HG02610 (cell line): ENCODE data around the gene RYR2.
"Not testable (repeated sequence)": the region's sequence is repeated elsewhere in the genome, so short reads cannot be mapped to it uniquely, and the experiment has no call there.

Source experiments
- ATAC-seq: cut with Tn5 transposase; IDR thresholded peaks from one replicate; pipeline ENCODE4 v1.9.1; 2021; ENCODE audit warnings: mild to moderate bottlenecking, moderate library complexity; ENCODE audit not compliant: unreplicated experiment

The RYR2 gene

GRCh38 chr1:237239248-237239647, 197.3 kb downstream of the RYR2 start:
- no peak for ATAC-seq

GRCh38 chr1:237241038-237241437, 199.1 kb downstream of the RYR2 start:
- no peak for ATAC-seq

- no peak for ATAC-seq
These were observed 202.8 kb downstream of the RYR2 start for GRCh38 chr1:237244778-237245177.

DNA sequence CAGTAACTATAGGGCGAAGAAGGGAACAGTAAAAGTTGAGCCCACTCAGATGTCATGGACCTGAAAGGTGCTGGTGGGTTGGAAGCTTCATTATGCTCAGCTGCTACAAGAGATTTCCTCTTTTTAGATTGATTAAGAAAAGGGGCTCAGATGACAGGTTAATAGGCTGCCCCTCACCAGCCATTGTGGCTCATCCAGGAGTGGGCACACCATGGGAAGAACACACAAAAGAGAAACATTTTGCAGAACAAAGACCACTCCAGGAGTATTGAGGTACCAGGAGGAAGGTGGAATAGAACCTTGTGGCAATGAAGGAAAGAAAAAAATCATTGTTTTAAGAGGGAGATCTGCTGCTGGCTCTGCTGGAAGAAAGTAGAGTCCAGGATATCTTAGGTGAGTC, 205.5 kb downstream of the RYR2 start:
- ATAC-seq, result no peak

DNA sequence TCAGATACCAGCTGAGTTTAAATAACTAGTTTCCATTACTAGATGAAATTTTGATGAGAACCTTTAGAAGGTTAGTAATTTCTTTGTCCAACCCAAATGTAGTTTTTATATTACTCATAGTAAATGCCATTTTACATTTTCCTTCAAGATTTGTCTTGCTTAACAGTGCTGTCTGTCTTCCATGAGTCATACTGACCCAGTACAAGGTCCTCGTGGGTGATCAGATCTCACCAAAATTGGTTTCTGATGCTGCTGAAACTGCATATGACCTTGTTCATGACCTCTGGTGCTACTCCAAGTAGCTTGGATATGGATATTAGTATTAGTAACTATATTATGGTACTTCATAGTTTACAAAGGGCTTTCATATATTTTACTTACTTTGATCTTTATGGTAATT, 207.1 kb downstream of the RYR2 start:
- ATAC-seq, result peak; percentile 68

DNA sequence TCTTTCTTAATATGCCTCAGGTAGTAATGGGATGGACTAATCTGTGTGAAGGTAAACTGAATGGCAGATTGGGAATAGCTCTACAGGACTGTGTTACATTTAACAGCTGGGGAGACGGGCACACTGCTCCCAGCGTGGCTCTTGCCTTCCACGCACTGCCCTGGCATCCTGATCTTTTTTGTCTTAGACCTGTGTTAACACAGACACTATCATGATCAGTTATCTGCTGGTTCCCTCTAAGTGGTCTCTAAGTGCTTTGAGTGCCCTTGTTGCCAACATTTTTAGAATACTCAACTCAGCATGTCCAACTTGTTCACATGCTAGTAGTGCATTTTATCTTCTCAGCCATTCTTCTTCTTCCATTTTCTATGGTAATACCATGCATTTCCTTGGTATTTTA, 208.1 kb downstream of the RYR2 start:
- ATAC-seq, result no peak

- ATAC-seq, result no peak
These were observed 213.1 kb downstream of the RYR2 start for GRCh38 chr1:237255071-237255470.

GRCh38 chr1:237258871-237259270, 216.9 kb downstream of the RYR2 start:
- no peak for ATAC-seq

GRCh38 chr1:237261198-237261597, 219.2 kb downstream of the RYR2 start:
- ATAC-seq, result no peak

DNA sequence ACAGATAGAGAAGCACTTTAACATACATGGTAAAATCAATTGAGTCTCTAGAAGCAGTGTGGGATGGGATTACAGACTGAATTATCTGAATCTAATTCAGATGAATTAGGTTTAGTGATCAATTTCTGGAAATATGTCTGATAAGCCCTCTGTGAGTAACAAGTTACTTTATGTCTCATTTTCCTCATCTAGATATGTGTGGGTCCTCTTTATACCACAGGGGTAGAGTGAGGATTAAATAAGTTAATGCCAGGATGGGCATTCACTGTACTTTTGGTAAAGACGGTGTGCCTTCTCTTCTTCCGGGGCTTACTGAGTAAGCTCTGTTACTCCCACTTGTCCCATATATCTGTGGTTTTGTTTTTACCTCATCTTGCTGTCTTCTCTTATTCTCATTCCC, 225.8 kb downstream of the RYR2 start:
- ATAC-seq, result no peak

- ATAC-seq, result peak; percentile 93
These were observed 228.0 kb downstream of the RYR2 start for GRCh38 chr1:237269938-237270337.

DNA sequence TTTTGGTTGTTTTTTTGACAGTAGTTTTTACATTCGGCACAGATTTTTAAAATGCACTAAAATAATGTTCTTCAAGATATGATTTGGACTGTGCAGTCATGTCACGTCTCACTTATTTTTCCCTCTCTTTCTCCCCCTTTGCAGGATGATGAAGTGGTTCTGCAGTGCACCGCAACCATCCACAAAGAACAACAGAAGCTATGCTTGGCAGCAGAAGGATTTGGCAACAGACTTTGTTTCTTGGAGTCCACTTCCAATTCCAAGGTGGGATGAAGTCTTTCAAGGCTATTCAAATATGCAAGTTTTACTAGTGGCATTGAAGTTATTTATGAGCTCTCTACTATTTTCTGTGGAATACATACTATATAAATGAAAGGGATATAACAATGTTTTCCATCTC, 228.4 kb downstream of the RYR2 start:
- ATAC-seq, result no peak

- not testable (repeated sequence) for ATAC-seq
These were observed 236.0 kb downstream of the RYR2 start for GRCh38 chr1:237277994-237278393.

DNA sequence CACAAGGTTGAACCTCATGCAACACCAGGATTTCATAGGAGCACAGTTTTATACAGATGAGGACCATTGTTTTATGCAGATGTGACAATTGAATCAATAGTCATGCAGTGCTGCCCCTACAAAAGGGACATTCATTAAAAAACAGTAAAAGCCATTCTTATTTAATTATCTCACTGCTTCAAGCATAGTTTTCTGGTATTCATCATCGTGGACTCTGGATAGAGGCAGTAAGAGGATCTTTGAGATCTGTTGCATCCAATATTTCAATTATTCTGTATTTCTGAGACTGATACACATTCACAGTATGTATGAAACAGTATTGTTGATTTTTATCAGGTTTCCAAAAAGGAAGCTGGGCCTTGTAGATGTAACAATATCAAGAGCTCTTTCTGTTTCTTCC, 237.6 kb downstream of the RYR2 start:
- ATAC-seq, result no peak

DNA sequence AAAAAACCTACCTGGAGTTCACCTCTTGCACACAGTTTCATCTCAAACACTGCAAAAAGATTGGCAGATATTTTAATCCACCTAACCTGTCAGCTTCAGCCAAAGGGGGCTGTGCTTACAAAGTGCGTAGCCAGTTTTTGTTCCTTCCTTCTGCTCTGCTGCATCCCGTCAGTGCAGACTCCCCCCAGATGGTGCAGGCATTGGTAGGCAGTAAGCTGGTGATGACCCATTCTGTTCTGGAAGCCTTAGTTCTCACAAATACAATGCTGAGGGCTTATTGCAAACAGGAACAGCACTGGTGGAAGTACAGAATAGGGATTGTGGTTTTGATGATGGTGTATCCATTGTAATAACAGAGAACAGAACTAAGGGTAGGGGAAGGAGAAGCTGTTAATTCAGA, 239.5 kb downstream of the RYR2 start:
- no peak for ATAC-seq

DNA sequence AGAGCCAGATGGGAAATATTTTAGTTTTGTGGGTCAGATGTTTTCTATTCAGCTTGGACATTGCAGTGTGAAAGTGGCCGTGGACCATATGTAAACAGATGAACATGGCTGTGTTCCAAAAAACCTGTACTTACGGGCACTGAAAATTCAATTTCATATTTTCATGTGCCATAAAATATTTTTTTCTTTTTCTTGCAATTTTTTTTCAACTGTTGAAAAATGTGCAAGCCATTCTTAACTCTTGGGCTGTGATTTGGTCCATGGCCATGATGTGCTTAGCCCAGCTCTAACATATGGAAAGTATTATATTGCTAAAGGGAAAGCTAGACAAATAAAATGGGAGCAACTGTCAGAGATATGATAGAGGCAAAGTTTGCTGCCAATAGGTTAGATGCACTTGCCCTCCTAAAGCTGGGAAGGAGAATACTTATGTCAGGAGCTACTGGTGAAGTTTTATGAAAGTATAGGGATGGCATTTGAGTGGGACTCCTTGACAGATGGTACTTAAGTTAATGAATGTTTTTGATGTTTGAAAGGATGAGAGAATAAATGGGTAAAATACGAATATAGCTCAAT, 240.3 kb downstream of the RYR2 start:
- no peak for ATAC-seq

- no peak for ATAC-seq
These were observed 246.0 kb downstream of the RYR2 start for GRCh38 chr1:237287876-237288521.

DNA sequence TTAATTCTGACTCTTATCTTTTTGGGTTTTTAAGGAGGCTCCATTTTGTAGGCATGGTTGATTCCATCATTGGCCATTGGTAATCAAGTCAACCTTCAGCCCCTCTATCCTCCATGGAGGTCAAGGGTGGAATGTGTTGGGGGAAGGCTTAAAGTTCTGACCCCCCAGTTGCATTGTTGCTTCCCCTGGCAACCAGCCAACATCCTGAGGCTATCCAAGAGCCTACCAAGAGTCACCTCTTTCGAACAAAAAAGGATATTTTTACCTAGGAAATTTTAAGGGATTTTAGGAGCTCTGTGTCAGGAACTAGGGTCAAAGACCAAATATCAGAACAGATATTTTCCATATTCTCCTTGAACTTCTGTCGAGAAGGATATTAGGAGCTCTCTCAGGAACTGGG, 251.8 kb downstream of the RYR2 start:
- ATAC-seq, result no peak

DNA sequence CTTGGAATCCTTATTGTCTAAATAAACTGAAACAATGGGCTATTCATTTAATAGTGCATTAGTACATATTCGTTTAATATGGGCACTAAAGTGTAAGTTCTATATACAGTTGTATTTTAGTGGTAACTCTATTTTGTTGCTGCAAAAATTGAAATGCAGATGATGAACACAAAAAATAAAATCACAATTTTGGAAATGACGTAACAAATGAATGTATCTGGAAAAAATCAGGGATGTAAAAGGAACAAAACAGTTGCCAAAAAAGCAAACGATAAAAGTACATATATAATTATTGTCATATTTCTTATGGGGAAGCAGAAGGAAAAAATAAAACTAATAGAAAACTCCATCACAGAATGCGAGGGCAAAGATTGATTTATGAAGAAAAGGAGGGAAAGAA, 254.9 kb downstream of the RYR2 start:
- ATAC-seq, result no peak

- ATAC-seq, result no peak
These were observed 258.7 kb downstream of the RYR2 start for GRCh38 chr1:237300642-237301041.

DNA sequence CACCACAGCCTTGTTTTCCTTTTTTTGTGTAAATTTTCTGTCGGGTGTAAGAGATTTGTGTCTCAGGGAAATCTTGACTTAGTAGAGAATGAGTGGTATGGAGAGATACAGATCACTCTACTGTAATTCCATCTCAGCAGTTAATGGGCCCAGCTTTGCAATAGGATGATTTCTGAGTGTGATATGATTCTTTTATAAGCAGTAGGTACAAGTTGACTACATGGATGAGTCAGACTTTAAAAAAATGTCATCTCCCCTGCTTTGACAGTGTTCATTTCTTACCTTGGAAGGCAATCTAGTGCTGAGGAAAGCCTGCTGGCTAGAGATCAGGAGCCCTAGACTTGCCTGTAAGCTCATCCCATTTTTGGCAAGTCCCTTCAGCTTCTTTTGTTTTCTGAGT, 261.9 kb downstream of the RYR2 start:
- no peak for ATAC-seq

DNA sequence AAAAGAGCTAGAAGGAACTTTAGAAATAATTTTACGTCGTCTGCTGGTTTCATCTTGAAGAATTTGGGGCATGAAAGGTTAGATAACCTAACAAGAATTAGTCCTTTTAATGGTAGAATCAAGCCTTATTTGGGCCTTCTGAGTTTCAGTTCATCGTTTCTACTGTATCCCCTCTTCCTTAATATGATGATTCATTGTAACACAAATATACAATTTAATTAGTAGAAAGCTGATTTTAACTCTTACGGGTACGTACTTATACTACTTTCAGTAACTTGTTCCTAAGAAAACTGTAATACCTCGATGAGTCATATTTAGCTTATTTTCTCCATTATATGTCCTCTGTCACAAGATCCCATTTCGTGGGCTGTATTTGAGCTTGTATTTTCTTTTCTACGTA, 264.7 kb downstream of the RYR2 start:
- no peak for ATAC-seq

DNA sequence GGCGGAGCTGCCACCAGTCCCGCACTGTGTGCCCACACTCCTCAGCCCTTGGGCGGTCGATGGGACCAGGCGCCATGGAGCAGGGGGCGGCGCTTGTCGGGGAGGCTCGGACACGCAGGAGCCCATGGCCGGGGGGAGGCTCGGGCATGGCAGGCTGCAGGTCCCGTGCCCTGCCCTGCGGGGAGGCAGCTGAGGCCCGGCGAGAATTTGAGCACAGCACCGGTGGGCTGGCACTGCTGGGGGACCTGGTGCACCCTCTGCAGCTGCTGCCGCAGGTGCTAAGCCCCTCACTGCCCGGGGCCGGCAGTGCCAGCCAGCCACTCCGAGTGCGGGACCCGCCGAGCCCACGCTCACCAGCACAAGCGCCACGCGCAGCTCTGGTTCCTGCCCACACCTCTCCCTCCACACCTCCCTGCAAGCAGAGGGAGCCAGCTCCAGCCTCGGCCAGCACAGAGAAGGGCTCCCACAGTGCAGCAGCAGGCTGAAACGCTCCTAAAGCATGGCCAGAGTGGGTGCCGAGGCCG, 267.7 kb downstream of the RYR2 start:
- no peak for ATAC-seq
